HG03103 (cell line): Measurements from ENCODE around the gene ZNF513.

ENCODE experiments used
- ATAC-seq: cut with Tn5 transposase; IDR thresholded peaks from one replicate; pipeline ENCODE4 v1.9.1; 2021; ENCODE audit warnings: low read depth; ENCODE audit not compliant: unreplicated experiment

The ZNF513 gene

DNA sequence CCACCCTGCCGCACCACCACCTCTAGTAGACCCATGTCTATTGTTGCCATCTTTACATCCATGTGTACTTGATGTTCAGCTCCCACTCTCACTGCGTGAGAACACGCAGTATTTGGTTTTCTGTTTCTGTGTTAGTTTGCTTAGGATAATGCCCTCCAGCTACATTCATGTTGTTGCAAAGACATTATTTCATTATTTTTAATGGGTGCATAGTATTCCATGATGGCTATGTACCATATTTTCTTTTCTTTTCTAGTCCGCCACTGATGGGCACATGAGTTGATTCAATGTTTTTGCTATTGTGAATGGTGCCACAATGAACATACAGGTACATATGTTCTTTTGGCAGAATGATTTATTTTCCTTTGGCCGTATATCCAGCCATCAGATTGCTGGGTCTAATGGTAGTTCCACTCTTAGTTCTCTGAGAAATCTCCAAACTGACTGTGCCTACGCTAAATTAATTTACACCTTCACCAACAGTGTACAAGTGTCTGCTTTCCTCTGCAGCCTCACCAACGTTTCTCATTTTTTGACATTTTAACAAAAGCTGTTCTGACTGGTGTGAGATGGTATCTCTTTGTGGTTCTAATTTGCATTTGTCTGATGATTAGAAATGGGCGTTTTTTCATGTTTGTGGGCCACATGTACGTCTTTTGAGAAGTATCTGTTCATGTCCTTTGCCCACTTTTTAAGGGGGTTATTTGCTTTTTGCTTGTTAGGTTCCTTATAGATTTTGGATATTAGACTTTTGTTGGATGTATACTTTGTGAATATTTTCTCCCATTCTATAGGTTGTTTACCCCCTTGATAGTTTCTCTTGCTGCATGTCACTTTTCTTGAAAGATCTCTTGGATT, 10.5 kb upstream of the ZNF513 start:
- ATAC-seq: no peak

DNA sequence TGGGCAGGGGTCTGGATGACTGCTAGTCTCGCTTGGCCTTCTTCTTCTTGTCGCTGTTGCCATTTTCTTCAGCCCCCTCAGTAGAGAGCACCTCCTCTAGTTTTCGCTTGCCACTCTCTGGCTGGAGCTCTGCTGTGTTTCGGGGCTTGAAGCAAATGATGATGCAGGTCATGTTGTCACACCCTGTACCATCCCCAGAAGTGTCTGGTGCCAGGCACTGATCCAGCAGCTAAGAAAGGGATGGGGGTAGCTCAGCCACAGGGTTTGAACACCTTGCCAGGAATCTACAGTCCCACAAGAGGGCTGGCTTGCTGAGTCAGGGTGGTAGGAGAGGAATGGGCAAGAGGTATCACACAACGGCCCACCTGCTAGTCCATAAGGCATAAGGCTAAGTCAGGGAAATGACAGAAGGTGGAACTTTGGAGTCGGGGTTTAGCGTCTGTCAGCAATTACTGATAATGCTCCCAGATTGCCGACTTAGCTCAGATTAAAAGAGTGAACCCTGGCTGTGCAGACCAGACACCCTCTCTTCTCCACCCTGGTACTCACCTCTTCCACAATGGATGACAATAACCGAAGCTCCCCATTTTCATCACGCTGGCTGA, 1.1 kb upstream of the ZNF513 start:
- no peak for ATAC-seq

DNA sequence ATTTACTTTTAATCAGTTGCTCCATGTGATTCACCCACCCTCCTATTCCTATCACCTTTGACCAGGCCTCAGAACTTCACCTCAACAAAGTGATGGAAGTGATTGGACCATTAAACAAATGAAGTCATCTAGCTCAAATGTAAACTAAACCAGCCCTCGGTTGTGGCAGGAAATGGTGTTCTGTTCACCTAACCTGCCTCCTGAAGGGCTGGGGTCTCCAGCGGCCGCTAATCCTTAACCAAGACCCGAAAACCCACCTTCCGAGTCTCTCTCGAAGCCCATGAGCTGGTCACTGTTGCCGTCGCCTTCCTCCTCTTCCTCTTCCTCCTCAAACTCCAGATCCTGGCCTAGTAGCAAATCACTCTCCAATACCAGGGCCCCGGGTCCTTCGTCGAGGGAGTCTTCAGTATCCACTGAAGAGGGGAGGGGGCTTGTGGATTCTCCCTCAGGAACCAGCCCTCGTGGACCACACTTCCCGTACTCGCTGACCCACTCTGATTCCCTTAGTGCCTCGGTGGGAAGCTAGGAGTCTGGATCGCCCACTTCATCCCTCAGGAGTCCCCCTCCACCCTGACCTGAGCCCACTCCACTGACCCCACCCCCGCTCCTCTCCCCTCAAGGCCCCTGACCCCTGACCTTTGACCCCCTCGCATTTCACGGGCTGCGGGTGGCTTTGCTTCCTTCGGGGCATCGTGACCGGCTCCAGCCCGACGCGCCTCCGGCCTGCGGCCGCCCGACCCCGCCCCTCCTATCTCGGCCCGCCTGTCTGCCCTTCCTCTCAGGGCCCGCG, 503 bp downstream of the ZNF513 start:
- peak; percentile 16 for ATAC-seq

DNA sequence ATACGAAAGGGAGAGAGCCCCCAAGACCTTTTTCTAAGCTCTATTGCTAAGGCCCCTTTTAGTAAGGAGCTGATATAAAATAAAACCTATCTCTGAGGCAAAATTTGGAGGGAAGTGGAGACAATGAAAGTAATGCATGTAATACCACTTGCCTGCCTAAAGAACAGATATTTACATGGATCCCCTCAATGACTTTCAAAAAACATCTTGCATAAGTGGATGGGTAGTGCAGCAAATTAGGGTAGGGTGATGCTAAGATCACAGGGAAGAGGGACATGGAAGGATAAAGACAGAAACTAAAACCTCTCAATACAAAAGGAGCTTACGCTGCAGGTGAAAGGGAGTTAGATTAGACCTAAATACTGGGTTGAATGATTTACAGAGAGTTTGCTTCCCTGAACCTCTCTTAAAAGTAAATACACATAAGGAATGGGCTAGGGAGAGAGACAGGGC, 1.1 kb downstream of the ZNF513 start:
- ATAC-seq: no peak

DNA sequence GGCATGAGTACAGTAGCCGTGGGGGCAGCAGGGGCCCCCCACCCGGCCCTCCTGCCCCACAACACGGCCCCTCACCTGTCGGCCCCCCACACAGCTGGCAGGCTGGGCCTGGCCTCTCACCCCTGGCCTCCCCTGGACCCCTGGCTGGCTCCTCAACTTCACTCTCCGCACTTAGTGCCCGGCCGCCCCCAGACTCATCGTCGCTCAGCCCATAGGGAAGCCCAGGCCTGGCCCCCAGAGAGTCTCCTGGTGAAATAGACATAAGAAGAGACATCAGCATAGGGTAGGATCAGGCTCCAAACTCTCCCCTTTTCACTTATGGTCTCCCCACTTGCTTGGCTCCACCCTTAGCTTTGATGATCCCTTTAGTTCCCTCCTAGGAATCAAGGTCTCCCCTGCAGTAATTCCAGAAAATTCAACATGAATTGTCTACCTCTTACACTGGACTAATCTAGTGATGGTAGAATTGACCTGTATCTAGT, 1.7 kb downstream of the ZNF513 start:
- no peak for ATAC-seq

DNA sequence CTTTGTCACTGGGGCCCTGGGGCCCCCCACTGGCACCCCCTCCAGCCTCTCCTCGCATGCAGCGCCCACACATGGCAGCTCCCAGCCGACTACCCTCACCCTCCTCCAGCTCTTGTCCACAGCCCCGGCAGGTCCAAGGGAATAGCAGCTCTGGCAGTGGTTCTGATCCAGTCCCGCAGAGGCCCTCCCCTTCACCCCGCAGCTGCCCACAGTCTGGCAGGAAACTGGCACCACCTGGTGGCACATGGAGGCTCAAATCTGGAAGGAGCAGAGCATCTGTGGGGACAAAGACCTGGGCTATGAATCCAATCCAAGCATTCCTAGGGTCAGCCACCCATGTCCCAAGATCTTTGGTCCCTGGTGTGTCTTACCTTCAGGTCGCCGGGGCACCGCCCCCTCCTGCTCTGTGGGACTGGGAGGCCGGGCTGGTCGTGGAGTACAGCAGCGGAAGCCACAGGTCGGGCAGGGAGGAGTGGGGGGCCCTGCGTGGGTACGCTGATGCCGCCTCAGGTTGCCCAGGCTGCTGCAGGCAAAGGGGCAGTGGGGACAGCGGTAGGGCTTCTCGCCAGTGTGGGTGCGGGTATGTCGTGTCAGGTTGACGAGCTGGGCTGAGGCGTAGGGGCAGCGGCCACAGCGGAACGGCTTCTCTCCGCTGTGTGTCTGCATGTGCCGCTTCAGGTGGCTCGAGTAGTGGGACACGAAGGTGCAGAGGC, 2.3 kb downstream of the ZNF513 start:
- ATAC-seq: no peak

DNA sequence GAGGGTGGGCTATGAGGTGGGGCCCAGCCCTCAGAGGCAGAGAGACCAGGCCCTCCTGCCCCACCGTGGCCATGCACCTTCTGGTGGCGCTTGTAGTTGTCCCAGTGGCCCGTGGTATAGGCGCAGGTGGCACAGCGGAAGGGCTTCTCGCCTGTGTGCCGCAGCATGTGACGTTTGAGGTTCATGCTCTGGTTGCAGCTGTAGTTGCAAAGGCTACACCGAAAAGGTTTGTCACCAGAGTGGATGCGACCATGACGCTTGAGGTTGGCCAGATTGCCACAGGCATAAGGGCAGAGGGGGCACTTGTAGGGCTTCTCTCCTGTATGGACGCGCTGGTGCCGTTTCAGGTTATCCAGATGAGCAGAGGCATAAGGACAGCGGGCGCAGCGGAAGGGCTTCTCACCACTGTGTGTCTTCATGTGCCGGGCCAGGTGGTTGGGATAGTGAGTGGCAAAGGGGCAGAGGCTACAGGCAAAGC, 2.9 kb downstream of the ZNF513 start:
- no peak for ATAC-seq

DNA sequence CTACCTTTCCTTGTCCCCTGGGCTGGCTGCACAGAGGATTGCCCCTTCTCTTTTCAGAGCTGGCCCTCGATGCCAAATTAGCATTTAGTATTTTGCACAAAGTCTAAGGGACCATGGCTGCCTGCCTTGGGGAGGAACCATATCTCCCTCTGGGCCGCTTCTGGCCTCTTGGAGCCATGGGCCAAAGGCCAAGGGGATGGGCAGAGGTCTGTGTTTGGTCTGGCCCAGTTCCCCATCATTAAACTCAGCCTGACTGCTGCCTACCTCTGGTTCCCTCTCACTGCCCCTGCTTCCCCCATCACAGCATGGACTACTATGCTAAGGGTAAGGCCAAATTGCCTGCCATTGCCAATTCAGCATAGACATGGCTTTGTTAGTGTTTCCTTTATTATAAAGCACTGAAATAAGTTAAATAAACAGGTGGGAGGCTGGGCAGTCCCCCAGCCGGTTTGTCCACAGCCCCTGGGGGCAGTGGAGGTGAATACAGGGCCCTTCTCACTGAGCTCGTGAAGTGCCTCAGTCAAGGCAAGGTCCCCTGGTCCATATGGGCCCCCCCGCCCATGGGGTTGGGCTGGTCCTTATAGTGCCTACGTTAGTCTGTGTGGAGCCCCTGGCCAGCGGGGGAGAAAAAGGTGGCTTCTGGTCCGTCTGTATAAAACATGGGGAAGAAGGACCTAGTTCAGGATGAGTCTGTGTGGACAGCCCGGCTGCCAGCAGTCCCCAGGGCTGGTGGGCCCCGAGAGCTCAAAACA, 3.5 kb downstream of the ZNF513 start:
- ATAC-seq: no peak

DNA sequence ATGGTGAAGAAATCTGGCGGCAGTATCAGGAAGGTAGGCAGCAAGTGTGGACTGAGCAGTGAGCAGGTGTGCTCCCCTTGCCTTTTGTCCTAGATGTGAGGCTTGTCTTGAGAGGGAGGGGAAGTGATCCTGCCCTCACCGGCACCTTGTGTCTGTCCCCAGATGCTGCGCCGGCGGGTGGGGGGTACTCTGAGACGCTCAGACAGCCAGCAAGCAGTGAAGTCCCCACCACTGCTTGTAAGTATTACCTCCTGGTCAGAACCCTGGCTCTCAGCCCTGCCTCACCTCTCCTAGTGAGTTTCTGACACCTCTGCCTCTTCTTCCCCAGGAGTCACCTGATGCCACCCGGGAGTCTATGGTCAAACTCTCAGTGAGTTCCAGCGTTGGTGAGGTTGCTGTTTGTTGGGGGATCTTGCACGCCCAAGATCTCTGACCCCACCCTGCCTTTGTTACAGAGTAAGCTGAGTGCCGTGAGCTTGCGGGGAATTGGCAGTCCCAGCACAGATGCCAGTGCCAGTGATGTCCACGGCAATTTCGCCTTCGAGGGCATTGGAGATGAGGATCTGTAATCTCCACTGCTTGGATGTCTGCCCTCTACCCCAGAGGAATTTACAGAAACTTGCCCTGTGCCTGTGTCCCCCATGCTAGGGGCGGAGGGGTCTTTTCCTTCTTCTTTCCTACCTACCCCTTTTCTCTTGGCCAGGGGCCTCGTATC, 4.2 kb downstream of the ZNF513 start:
- ATAC-seq: no peak

DNA sequence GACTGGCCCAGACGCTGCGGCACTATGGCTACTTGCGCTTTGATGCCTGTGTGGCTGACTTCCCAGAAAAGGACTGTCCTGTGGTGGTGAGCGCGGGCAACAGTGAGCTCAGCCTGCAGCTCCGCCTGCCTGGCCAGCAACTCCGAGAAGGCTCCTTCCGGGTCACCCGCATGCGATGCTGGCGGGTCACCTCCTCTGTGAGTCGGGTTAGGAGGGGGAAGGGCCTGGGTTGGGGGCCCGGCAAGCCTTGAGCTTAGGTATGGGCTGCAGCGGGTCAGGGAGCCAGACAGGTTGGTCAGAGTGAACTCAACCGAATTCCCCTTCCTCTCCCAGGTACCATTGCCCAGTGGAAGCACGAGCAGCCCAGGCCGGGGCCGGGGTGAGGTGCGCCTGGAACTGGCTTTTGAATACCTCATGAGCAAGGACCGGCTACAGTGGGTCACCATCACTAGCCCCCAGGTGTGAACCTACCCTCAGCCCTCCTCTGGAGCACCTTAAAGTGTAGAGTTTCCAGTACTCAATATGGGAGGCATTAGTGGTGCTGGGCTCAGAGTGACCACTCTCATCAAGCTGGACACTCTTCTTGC, 4.9 kb downstream of the ZNF513 start:
- ATAC-seq: no peak

DNA sequence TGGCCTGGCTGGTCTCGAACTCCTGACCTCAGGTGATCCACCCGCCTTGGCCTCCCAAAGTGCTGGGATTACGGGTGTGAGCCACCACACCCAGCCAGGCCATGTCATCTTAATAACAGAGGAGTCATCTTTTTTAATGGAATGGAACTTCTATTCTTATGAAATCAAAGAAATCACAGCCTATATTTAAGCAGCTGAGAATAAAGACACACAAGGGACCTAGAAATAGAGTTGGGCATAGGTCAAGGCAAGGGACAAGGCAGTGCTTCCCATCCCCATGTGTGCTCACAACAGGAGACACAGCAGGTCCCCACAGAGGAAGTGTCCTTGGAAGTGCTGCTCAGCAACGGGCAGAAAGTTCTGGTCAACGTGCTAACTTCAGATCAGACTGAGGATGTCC, 7.0 kb downstream of the ZNF513 start:
- ATAC-seq: no peak

DNA sequence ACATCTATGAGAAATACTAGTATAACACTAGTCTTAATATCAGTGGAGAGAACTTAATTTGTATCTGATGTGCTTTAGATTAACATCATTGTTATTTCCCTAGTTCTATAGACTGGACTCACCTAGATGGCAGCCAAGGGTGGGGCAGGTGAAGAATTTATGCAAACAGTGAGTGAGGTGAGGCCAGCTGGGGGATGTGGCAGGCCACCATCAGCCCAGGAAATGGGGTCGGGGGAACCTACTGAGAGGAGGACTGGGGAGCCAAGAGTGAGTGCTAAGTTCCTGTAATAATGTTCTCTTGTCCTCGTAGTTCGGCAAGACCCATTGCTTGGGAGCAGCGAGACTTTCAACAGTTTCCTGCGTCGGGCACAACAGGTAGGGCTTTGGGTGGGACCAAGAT, 7.6 kb downstream of the ZNF513 start:
- no peak for ATAC-seq

DNA sequence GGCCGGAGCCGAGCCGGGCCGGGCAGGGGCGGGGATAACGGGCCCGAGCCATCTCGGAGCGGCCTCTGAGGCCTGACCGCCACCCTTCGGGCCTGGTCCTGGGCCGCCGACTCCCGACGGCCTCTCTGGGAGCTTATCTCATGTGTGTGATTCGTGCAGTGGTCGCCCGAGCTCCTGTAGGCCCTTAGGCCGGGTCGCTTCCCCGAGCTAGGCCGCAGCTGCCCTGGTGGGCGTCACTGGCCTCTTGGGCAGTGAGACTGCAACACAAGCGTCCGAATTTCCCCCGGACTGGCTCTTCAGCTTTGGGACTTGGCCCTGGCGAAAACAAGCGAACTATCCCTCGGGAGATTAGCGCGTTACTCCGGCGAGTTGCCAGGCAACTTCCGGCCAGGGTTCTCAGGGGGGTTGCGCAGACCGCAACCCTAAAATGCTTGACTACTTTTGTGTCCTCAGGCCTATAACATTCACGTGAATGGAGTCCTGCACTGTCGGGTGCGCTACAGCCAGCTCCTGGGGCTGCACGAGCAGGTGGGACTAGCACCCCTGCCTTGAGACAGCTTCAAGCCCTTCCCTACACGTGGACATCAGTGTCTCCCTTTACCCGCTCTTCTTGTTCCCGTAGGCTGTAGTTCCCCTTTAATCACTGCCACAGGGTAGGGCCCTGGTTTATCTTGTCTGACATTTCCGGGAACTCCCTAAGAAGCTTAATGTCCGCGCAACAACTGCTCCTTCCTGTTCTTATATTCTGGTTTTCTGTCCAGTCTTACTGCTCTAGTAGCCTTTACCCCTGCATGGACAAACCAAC, 9.5 kb downstream of the ZNF513 start:
- peak; percentile 15 for ATAC-seq

DNA sequence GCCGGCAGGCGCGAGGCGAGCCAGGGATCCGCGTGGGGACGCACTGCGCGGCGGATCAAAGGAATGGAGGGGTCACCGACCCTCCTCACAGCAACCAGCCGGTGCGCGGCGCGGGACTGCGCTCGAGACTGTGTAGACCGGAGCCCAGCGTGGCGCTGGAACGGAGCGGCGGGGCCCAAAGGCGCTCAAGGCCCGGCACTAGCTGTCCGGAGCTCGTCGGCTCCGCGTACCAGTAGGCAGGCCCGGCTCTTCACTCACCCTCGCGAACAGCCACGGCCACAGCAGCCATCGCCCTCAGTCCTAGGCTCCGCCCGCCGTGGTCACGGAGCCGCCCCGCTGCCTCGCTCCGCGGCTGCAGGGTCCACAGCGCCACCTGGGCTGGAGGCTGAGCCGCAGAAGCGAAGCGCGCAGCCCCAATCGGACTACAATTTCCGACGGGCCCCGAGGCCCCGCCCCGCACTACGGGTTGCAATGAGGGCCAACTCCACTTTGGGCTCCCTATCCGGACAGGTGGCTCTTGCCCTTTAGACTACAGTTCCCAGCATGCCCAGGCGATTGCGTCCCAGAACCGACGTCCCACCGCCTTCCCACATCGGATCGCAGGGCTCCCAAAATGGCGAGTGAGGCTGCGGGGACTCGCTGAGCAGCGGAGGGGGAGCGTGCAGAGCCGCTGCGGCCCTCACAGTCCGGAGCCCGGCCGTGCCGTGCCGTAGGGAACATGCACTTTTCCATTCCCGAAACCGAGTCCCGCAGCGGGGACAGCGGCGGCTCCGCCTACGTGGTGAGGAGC, 10.3 kb downstream of the ZNF513 start, which contains the start of the genes EIF2B4 and SNX17:
Gene EIF2B4, minus strand, starts transcription at position 313 of the 790 bp plus-strand sequence. Its CDS starts 24 bp downstream, at position 289.
Gene SNX17, plus strand, starts transcription at position 591 of the 790 bp plus-strand sequence. Its CDS starts 128 bp downstream, at position 719.
- ATAC-seq: peak; percentile 86

DNA sequence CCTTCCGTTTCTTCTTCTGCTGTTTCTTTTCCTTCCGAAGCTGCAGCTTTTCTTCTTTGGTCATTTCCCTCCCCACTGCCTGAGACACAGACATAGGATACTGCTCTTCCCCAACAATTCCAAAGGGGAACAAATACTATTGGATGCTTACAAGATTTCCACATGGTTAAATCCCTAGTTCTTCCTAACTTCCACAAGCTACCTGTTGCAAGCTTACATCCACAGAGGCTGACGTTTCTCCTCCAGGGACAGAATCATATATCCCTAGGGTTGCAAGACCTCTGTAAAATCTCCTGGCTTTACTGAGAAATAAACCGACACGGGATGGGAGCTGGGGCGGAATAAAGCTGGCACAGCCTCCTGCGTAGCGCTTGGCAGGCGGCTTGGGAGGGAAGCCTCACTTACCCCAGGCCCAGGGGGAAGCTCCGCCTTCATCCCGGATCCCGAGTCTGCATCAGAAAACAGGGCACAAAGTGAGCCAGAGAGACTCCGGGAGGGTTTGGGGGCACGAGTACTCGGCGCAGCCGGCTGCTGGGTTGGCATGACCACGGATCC, 11.0 kb downstream of the ZNF513 start:
- no peak for ATAC-seq

DNA sequence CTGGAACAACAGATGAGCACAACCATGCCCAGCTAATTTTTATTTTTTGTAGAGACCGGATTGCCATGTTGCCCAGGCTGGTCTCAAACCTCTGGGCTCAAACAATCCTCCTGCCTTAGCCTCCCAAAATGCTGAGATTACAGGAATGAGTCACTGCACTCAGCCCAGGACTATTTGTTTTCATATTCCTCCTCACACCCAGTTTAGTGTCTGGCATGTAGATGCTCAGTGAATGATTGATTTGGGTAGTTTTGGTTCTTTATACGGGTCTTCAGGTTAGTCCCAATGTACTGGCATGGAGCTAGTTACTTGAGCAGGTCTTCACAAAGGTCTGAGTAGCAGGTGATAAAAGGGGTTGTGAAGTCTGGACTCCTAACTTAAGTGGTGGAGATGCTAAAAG, 16.6 kb downstream of the ZNF513 start:
- ATAC-seq: no peak
